ENCODE measurements around the gene USP24. TPM values are rescaled to one million over a fixed set of nuclear protein-coding genes. Genes with fewer than 3 reads are reported as not detected.

USP24 gene
- total and polyA plus RNA-seq, 10 of the 15 experiments (the other 5 are each of a cell fraction or from before 2014, with no cell fraction given): 4.6 to 36.5 (median 25.3) TPM

GRCh38 chr1:55235722-55236121 is 20.6 kb upstream of the USP24 start (continued):
- TF ChIP-seq TAF1 (IDR thresholded peaks at IDR 0.05; ENCODE audit: borderline replicate concordance, low read depth, low read length) (no peak), JUNB (IDR thresholded peaks at IDR 0.05) (no peak), RAD51 (IDR thresholded peaks at IDR 0.05) (no peak), POLR2AphosphoS5 (IDR thresholded peaks at IDR 0.05; ENCODE audit: low read length) (no peak), SIN3A (IDR thresholded peaks at IDR 0.05; ENCODE audit: low read depth, low read length) (no peak)

DNA sequence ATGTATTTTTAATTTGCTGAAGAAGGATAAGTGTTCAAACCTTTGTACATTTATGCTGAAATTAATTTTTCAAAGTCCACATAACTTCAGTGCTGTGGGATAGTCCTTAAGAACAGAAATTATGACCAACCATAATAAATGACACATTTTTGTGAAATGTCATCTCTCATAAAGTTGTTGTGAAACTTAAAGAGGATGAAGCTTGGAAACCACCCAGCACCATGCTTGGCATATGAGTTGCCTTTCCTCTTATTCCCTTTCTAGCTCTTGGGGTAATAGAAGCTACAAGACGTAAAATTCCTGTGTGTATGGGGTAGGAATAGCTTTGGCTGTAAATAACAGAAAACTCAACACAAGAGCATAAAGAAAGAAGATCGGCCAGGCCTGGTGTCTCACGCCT is 18.9 kb upstream of the USP24 start:
- no peak overlapping the region for H3K4me2 ChIP-seq (ENCODE audit: control insufficient read depth, insufficient read depth)
- CTCF ChIA-PET: no interaction called here
- SMC1A ChIA-PET (ENCODE audit: uncharacterized antibody, unreplicated experiment): no interaction called here
- no peak overlapping the region for H3K4me3 ChIP-seq
- POLR2A ChIA-PET: no interaction called here
- no peaks in the 10 kb centered on the region for H3K36me3 ChIP-seq (ENCODE audit: control insufficient read depth in 2 of 2, insufficient read depth in 2 of 2, low read length in 1 of 2)
- DNase-seq (ENCODE audit: low read depth, low spot score) (no peak), ATAC-seq (no peak), FAIRE-seq (no peak)
- intact Hi-C loops (cut with micrococcal nuclease; ENCODE audit: unreplicated experiment) (no loop called here), in situ Hi-C loops (cut with MboI) (no loop called here)
- H3K9me3 ChIP-seq (replicated peaks; ENCODE audit: control insufficient read depth, insufficient read depth, low read length): no peaks in the 10 kb centered on the region
- H3K27ac ChIP-seq (ENCODE audit: control insufficient read depth, insufficient read depth): no peak overlapping the region
- no peak overlapping the region for H2AFZ ChIP-seq (ENCODE audit: control insufficient read depth, low read depth, low read length)
- H3K4me1 ChIP-seq (ENCODE audit: control insufficient read depth, insufficient read depth, low read length): no peaks in the 10 kb centered on the region
- no TSS peak for BruUV-seq (replicated peaks)
- TF ChIP-seq NRF1 (conservative IDR thresholded peaks at IDR 0.05; ENCODE audit: low read depth, low read length): no peak
- no peak for TF ChIP-seq TAF1 (IDR thresholded peaks at IDR 0.05; ENCODE audit: borderline replicate concordance, low read depth, low read length)
- TF ChIP-seq, protein P1, sequence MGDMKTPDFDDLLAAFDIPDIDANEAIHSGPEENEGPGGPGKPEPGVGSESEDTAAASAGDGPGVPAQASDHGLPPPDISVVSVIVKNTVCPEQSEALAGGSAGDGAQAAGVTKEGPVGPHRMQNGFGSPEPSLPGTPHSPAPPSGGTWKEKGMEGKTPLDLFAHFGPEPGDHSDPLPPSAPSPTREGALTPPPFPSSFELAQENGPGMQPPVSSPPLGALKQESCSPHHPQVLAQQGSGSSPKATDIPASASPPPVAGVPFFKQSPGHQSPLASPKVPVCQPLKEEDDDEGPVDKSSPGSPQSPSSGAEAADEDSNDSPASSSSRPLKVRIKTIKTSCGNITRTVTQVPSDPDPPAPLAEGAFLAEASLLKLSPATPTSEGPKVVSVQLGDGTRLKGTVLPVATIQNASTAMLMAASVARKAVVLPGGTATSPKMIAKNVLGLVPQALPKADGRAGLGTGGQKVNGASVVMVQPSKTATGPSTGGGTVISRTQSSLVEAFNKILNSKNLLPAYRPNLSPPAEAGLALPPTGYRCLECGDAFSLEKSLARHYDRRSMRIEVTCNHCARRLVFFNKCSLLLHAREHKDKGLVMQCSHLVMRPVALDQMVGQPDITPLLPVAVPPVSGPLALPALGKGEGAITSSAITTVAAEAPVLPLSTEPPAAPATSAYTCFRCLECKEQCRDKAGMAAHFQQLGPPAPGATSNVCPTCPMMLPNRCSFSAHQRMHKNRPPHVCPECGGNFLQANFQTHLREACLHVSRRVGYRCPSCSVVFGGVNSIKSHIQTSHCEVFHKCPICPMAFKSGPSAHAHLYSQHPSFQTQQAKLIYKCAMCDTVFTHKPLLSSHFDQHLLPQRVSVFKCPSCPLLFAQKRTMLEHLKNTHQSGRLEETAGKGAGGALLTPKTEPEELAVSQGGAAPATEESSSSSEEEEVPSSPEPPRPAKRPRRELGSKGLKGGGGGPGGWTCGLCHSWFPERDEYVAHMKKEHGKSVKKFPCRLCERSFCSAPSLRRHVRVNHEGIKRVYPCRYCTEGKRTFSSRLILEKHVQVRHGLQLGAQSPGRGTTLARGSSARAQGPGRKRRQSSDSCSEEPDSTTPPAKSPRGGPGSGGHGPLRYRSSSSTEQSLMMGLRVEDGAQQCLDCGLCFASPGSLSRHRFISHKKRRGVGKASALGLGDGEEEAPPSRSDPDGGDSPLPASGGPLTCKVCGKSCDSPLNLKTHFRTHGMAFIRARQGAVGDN (IDR thresholded peaks at IDR 0.05): no peak
- TF ChIP-seq, protein P2, sequence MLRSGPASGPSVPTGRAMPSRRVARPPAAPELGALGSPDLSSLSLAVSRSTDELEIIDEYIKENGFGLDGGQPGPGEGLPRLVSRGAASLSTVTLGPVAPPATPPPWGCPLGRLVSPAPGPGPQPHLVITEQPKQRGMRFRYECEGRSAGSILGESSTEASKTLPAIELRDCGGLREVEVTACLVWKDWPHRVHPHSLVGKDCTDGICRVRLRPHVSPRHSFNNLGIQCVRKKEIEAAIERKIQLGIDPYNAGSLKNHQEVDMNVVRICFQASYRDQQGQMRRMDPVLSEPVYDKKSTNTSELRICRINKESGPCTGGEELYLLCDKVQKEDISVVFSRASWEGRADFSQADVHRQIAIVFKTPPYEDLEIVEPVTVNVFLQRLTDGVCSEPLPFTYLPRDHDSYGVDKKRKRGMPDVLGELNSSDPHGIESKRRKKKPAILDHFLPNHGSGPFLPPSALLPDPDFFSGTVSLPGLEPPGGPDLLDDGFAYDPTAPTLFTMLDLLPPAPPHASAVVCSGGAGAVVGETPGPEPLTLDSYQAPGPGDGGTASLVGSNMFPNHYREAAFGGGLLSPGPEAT (IDR thresholded peaks at IDR 0.05; ENCODE audit: low read depth): no peak
- no peak for TF ChIP-seq SREBF1 (IDR thresholded peaks at IDR 0.05; ENCODE audit: low read length)
- TF ChIP-seq IRF4 (IDR thresholded peaks at IDR 0.05; ENCODE audit: low read depth, low read length): no peak
- H3K79me2 ChIP-seq (ENCODE audit: control insufficient read depth, insufficient read depth, low read length): no peaks in the 10 kb centered on the region
- no peak overlapping the region for H3K9ac ChIP-seq (ENCODE audit: control insufficient read depth, insufficient read depth, low read length)
- WGBS (ENCODE audit: insufficient coverage, insufficient replicate concordance, low lambda C conversion rate, missing lambda C conversion rate): 69% methylated on average over 3 of the region's 3 CpGs
- RAD21 ChIA-PET (ENCODE audit: unreplicated experiment): no interaction called here
- H4K20me1 ChIP-seq (ENCODE audit: control insufficient read depth, insufficient read depth): no peaks in the 10 kb centered on the region
- peaks cover 0 to 3% of the 10 kb centered on the region in 2 experiments; a peak in 3 of 4 replicates for H3K27me3 ChIP-seq (replicated peaks in 1 of 2; ENCODE audit: control insufficient read depth in 2 of 2, insufficient read depth in 2 of 2, low read length in 1 of 2)

Data from GM12878 (cell line).